IgD-negative memory B cell (primary cell): ENCODE data around the gene ACSF3. TPM values are rescaled to one million over a fixed set of nuclear protein-coding genes. Genes with fewer than 3 reads are reported as not detected.

Experiments
- H3K27ac Mint-ChIP-seq, 3 donors: one replicate each; pipeline ENCODE4 v1.8.0; 2020 to 2022; ENCODE audit warnings: mild to moderate bottlenecking in 3 of 3, mixed read lengths in 3 of 3, moderate library complexity in 1 of 3
- H3K27me3 Mint-ChIP-seq: one replicate; pipeline ENCODE4 v1.8.0; 2021; ENCODE audit warnings: mixed read lengths
- H3K36me3 Mint-ChIP-seq: one replicate; pipeline ENCODE4 v1.8.0; 2020; ENCODE audit warnings: mild to moderate bottlenecking, mixed read lengths
- H3K4me1 Mint-ChIP-seq, 3 donors: one replicate each; pipeline ENCODE4 v1.8.0; 2020 to 2022; ENCODE audit warnings: mixed read lengths in 3 of 3, mild to moderate bottlenecking in 1 of 3
- H3K4me3 Mint-ChIP-seq, 4 donors: one replicate each; pipeline ENCODE4 v1.8.0; 2020 to 2022; ENCODE audit warnings: mild to moderate bottlenecking in 4 of 4, mixed read lengths in 4 of 4, moderate library complexity in 3 of 4
- H3K9me3 Mint-ChIP-seq, 3 donors: one replicate each; pipeline ENCODE4 v1.8.0; 2020 to 2021; ENCODE audit warnings: mixed read lengths in 3 of 3, mild to moderate bottlenecking in 1 of 3
- polyA plus RNA-seq: library from polyadenylated mRNA; unstranded; fragments of 300-500 nt; fragmentation: Illumina TruSeq; gene quantifications from one replicate; pipeline ENCODE4 v1.2.3, GENCODE V29; 2021

Gene ACSF3
- polyA plus RNA-seq, 1 donor from 2014 or later: 53.9 TPM

- H3K36me3 Mint-ChIP-seq: no peaks in the 10 kb centered on the region
- peaks cover 0 to 8% (median 5%) of the 10 kb centered on the region in 3 donors for H3K4me1 Mint-ChIP-seq
- H3K4me3 Mint-ChIP-seq: peak within 1 kb of the TSS in 3 of 4 donors; percentile 38 to 85 (median 78)
- H3K9me3 Mint-ChIP-seq: no peaks in the 10 kb centered on the region
- peaks cover 3% of the 10 kb centered on the region for H3K27me3 Mint-ChIP-seq
- H3K27ac Mint-ChIP-seq: peak within 1 kb of the TSS in 1 of 3 donors; percentile 5
Observed at GRCh38 chr16:89171216-89172170, 77.8 kb downstream of the ACSF3 start, which contains the start of gene CDH15. Gene CDH15, plus strand, starts transcription at chr16:89171748. Its CDS starts 84 bp downstream, at chr16:89171832.

- no peak overlapping the region for H3K4me3 Mint-ChIP-seq
- peaks cover 3% of the 10 kb centered on the region for H3K27me3 Mint-ChIP-seq
- H3K4me1 Mint-ChIP-seq: peaks cover 0 to 8% (median 5%) of the 10 kb centered on the region in 3 donors
Observed at GRCh38 chr16:89172171-89172527, 78.5 kb downstream of the ACSF3 start.

GRCh38 chr16:89172528-89173173 is 79.0 kb downstream of the ACSF3 start:
- peaks cover 3% of the 10 kb centered on the region for H3K27me3 Mint-ChIP-seq
- H3K36me3 Mint-ChIP-seq: no peaks in the 10 kb centered on the region
- H3K27ac Mint-ChIP-seq: no peak overlapping the region
- no peaks in the 10 kb centered on the region for H3K9me3 Mint-ChIP-seq
- peak overlapping the region in 2 of 4 donors; percentile 52 to 78 for H3K4me3 Mint-ChIP-seq
- peaks cover 0 to 8% (median 5%) of the 10 kb centered on the region in 3 donors for H3K4me1 Mint-ChIP-seq

More at GRCh38 chr16:89172171-89172527, 78.5 kb downstream of the ACSF3 start:
- Mint-ChIP-seq H3K9me3 (no peaks in the 10 kb centered on the region), H3K27ac (no peak overlapping the region), H3K36me3 (no peaks in the 10 kb centered on the region)

- Mint-ChIP-seq H3K27me3 (peaks cover 3% of the 10 kb centered on the region), H3K9me3 (no peaks in the 10 kb centered on the region), H3K4me3 (peak overlapping the region in 1 of 4 donors; percentile 60), H3K27ac (peak overlapping the region in 1 of 3 donors; percentile 14), H3K36me3 (no peaks in the 10 kb centered on the region), H3K4me1 (peaks cover 0 to 5% (median 5%) of the 10 kb centered on the region in 3 donors)
Observed at GRCh38 chr16:89173174-89173921, 79.7 kb downstream of the ACSF3 start.

- Mint-ChIP-seq H3K9me3 (no peaks in the 10 kb centered on the region), H3K4me3 (peak overlapping the region in 1 of 4 donors; percentile 28), H3K27ac (peak overlapping the region in 1 of 3 donors; percentile 57), H3K36me3 (no peaks in the 10 kb centered on the region), H3K27me3 (peaks cover 3% of the 10 kb centered on the region), H3K4me1 (peaks cover 0 to 5% (median 5%) of the 10 kb centered on the region in 3 donors)
Observed at GRCh38 chr16:89174055-89174827, 80.6 kb downstream of the ACSF3 start.

GRCh38 chr16:89174877-89175276 is 81.2 kb downstream of the ACSF3 start:
- Mint-ChIP-seq H3K27ac (no peak overlapping the region), H3K36me3 (no peaks in the 10 kb centered on the region), H3K4me3 (no peak overlapping the region), H3K27me3 (peaks cover 3% of the 10 kb centered on the region), H3K4me1 (peaks cover 0 to 5% (median 5%) of the 10 kb centered on the region in 3 donors), H3K9me3 (no peaks in the 10 kb centered on the region)

GRCh38 chr16:89175280-89176146 is 81.9 kb downstream of the ACSF3 start:
- H3K36me3 Mint-ChIP-seq: no peaks in the 10 kb centered on the region
- no peak overlapping the region for H3K4me3 Mint-ChIP-seq
- H3K9me3 Mint-ChIP-seq: no peaks in the 10 kb centered on the region

GRCh38 chr16:89176147-89176690 is 82.6 kb downstream of the ACSF3 start:
- H3K4me3 Mint-ChIP-seq: no peak overlapping the region
- H3K4me1 Mint-ChIP-seq: no peaks in the 10 kb centered on the region
- no peak overlapping the region for H3K27ac Mint-ChIP-seq
- no peaks in the 10 kb centered on the region for H3K9me3 Mint-ChIP-seq
- no peaks in the 10 kb centered on the region for H3K27me3 Mint-ChIP-seq
- H3K36me3 Mint-ChIP-seq: no peaks in the 10 kb centered on the region

More at GRCh38 chr16:89175280-89176146, 81.9 kb downstream of the ACSF3 start:
- H3K27ac Mint-ChIP-seq: no peak overlapping the region
- H3K27me3 Mint-ChIP-seq: peaks cover 3% of the 10 kb centered on the region
- H3K4me1 Mint-ChIP-seq: peaks cover 0 to 5% (median 4%) of the 10 kb centered on the region in 3 donors

- no peak overlapping the region for H3K27ac Mint-ChIP-seq
- no peaks in the 10 kb centered on the region for H3K4me1 Mint-ChIP-seq
- no peaks in the 10 kb centered on the region for H3K27me3 Mint-ChIP-seq
- H3K4me3 Mint-ChIP-seq: no peak overlapping the region
- no peaks in the 10 kb centered on the region for H3K36me3 Mint-ChIP-seq
- no peaks in the 10 kb centered on the region for H3K9me3 Mint-ChIP-seq
Observed at GRCh38 chr16:89176717-89177116, 83.1 kb downstream of the ACSF3 start.

- Mint-ChIP-seq H3K27ac (no peak overlapping the region), H3K4me3 (no peak overlapping the region), H3K27me3 (no peaks in the 10 kb centered on the region), H3K9me3 (no peaks in the 10 kb centered on the region), H3K36me3 (no peaks in the 10 kb centered on the region), H3K4me1 (no peaks in the 10 kb centered on the region)
Observed at GRCh38 chr16:89177501-89177900, 83.8 kb downstream of the ACSF3 start.

- no peaks in the 10 kb centered on the region for H3K27me3 Mint-ChIP-seq
- H3K27ac Mint-ChIP-seq: no peak overlapping the region
- no peak overlapping the region for H3K4me3 Mint-ChIP-seq
- no peaks in the 10 kb centered on the region for H3K4me1 Mint-ChIP-seq
- H3K36me3 Mint-ChIP-seq: no peaks in the 10 kb centered on the region
- H3K9me3 Mint-ChIP-seq: no peaks in the 10 kb centered on the region
Observed at GRCh38 chr16:89178453-89179147, 84.9 kb downstream of the ACSF3 start.

GRCh38 chr16:89179148-89179484 is 85.5 kb downstream of the ACSF3 start:
- Mint-ChIP-seq H3K36me3 (no peaks in the 10 kb centered on the region), H3K27me3 (no peaks in the 10 kb centered on the region), H3K4me3 (no peak overlapping the region), H3K27ac (no peak overlapping the region), H3K4me1 (no peaks in the 10 kb centered on the region), H3K9me3 (no peaks in the 10 kb centered on the region)
